ENCODE results near the gene UBE2E1. TPM values are rescaled to one million over a fixed set of nuclear protein-coding genes. Genes with fewer than 3 reads are reported as not detected.

Gene UBE2E1
- total and polyA plus RNA-seq, 2 donors (not counting 1 experiment from before 2014, with no cell fraction given), result 46.7 to 63.7 TPM

- Histone ChIP-seq H3K9me3 (ENCODE audit: control extremely low read depth in 1 of 3, control insufficient read depth in 2 of 3, insufficient read depth in 1 of 3, low read length in 2 of 3) (no peaks in the 10 kb centered on the region), H3K27me3 (replicated peaks in 1 of 4; ENCODE audit: control extremely low read depth in 1 of 4, control insufficient read depth in 3 of 4, insufficient read depth in 4 of 4, low read length in 3 of 4) (no peaks in the 10 kb centered on the region), H3K27ac (ENCODE audit: low read length in 2 of 2) (no peak overlapping the region), H3K9ac (ENCODE audit: low read length) (no peak overlapping the region), H3K4me1 (ENCODE audit: control insufficient read depth in 2 of 2, insufficient read depth in 2 of 2, low read length in 2 of 2) (no peaks in the 10 kb centered on the region), H4K20me1 (ENCODE audit: control insufficient read depth, insufficient read depth, low read length, poor library complexity, severe bottlenecking) (no peaks in the 10 kb centered on the region), H3K4me3 (ENCODE audit: control extremely low read depth in 1 of 5, extremely low read depth in 1 of 5, insufficient read depth in 1 of 5, low read depth in 2 of 5, low read length in 4 of 5) (no peak overlapping the region), H3K36me3 (replicated peaks in 1 of 2; ENCODE audit: control extremely low read depth in 1 of 2, control insufficient read depth in 1 of 2, extremely low read depth in 1 of 2, insufficient read depth in 2 of 2, low read length in 1 of 2) (no peaks in the 10 kb centered on the region), H2AFZ (ENCODE audit: insufficient read depth, low read depth, low read length, poor library complexity, severe bottlenecking) (no peak overlapping the region), H3K79me2 (ENCODE audit: control insufficient read depth, insufficient read depth, low read length) (no peaks in the 10 kb centered on the region), H3K4me2 (replicated peaks; ENCODE audit: low read depth, low read length, poor library complexity, severe bottlenecking) (no peak overlapping the region)
- no peak for TF ChIP-seq EZH2 (IDR thresholded peaks at IDR 0.05; ENCODE audit: borderline replicate concordance, insufficient read depth, low read depth, low read length, poor library complexity, severe bottlenecking)
- TF ChIP-seq CTCF (IDR thresholded peaks at IDR 0.05), result no peak
- ATAC-seq (ENCODE audit: low read depth), result no peak
- H3K4me1 Mint-ChIP-seq, result no peaks in the 10 kb centered on the region
- ChIA-PET CTCF (interaction anchor here (0.9 kb wide), 1 partner anchor 17 kb away, joined by 4 read pairs; no protein-coding TSS in a partner anchor), POLR2A (no interaction called here)
- H3K27me3 Mint-ChIP-seq, result no peaks in the 10 kb centered on the region
- intact Hi-C loops (cut with micrococcal nuclease), result no loop called here
- DNase-seq, result no peak
- no peak overlapping the region for H3K4me3 Mint-ChIP-seq
- no CpG with 5 or more reads among the region's 2 CpGs for WGBS (ENCODE audit: insufficient coverage)
- H3K9me3 Mint-ChIP-seq (ENCODE audit: insufficient read depth), result no peaks in the 10 kb centered on the region
- H3K27ac Mint-ChIP-seq, result no peak overlapping the region
Measured at GRCh38 chr3:23785882-23786281, 19.9 kb upstream of the UBE2E1 start.

- H2AFZ ChIP-seq (ENCODE audit: insufficient read depth, low read depth, low read length, poor library complexity, severe bottlenecking), result no peak overlapping the region
- no peak for ATAC-seq (ENCODE audit: low read depth)
- CTCF ChIA-PET, result interaction anchor here (0.9 kb wide), 1 partner anchor 31 kb away, joined by 3 read pairs; no protein-coding TSS in a partner anchor
- TF ChIP-seq CTCF (IDR thresholded peaks at IDR 0.05), result no peak
- TF ChIP-seq EZH2 (IDR thresholded peaks at IDR 0.05; ENCODE audit: borderline replicate concordance, insufficient read depth, low read depth, low read length, poor library complexity, severe bottlenecking), result no peak
- DNase-seq, result no peak
- no peak overlapping the region for H3K9ac ChIP-seq (ENCODE audit: low read length)
- Mint-ChIP-seq H3K9me3 (ENCODE audit: insufficient read depth) (no peaks in the 10 kb centered on the region), H3K4me1 (no peaks in the 10 kb centered on the region), H3K27ac (no peak overlapping the region), H3K27me3 (no peaks in the 10 kb centered on the region), H3K4me3 (no peak overlapping the region)
- POLR2A ChIA-PET, result no interaction called here
- no peaks in the 10 kb centered on the region for H4K20me1 ChIP-seq (ENCODE audit: control insufficient read depth, insufficient read depth, low read length, poor library complexity, severe bottlenecking)
- no peaks in the 10 kb centered on the region for H3K36me3 ChIP-seq (replicated peaks in 1 of 2; ENCODE audit: control extremely low read depth in 1 of 2, control insufficient read depth in 1 of 2, extremely low read depth in 1 of 2, insufficient read depth in 2 of 2, low read length in 1 of 2)
- H3K4me3 ChIP-seq (ENCODE audit: control extremely low read depth in 1 of 5, extremely low read depth in 1 of 5, insufficient read depth in 1 of 5, low read depth in 2 of 5, low read length in 4 of 5), result no peak overlapping the region
- H3K27ac ChIP-seq (ENCODE audit: low read length in 2 of 2), result no peak overlapping the region
- no peaks in the 10 kb centered on the region for H3K79me2 ChIP-seq (ENCODE audit: control insufficient read depth, insufficient read depth, low read length)
- no peaks in the 10 kb centered on the region for H3K9me3 ChIP-seq (ENCODE audit: control extremely low read depth in 1 of 3, control insufficient read depth in 2 of 3, insufficient read depth in 1 of 3, low read length in 2 of 3)
- H3K4me2 ChIP-seq (replicated peaks; ENCODE audit: low read depth, low read length, poor library complexity, severe bottlenecking), result no peak overlapping the region
- no peaks in the 10 kb centered on the region for H3K27me3 ChIP-seq (replicated peaks in 1 of 4; ENCODE audit: control extremely low read depth in 1 of 4, control insufficient read depth in 3 of 4, insufficient read depth in 4 of 4, low read length in 3 of 4)
- whole genome bisulfite sequencing (ENCODE audit: insufficient coverage), result no CpG with 5 or more reads among the region's 2 CpGs
- intact Hi-C loops (cut with micrococcal nuclease), result no loop called here
- H3K4me1 ChIP-seq (ENCODE audit: control insufficient read depth in 2 of 2, insufficient read depth in 2 of 2, low read length in 2 of 2), result no peaks in the 10 kb centered on the region
Measured at GRCh38 chr3:23791678-23792077, 14.1 kb upstream of the UBE2E1 start.

Data from B cell (primary cell).